Measurements from ENCODE around the gene GPR25.

- no peak for TF ChIP-seq ATF3 (IDR thresholded peaks at IDR 0.05)
- TF ChIP-seq CTCF (IDR thresholded peaks at IDR 0.05 in 2 of 3, conservative IDR thresholded peaks at IDR 0.05 in 1 of 3; ENCODE audit: borderline replicate concordance in 1 of 3, insufficient read depth in 1 of 3, low read depth in 2 of 3, low read length in 2 of 3) = no peak
- TF ChIP-seq TCF7L2 (IDR thresholded peaks at IDR 0.05; ENCODE audit: borderline replicate concordance, extremely low read depth, insufficient read depth, insufficient read length) = no peak
- TF ChIP-seq EZH2 (IDR thresholded peaks at IDR 0.05) = no peak
- no peak for TF ChIP-seq REST (IDR thresholded peaks at IDR 0.05; ENCODE audit: low read depth)
- no peak for TF ChIP-seq POLR2A (IDR thresholded peaks at IDR 0.05; ENCODE audit: borderline replicate concordance, extremely low read depth, insufficient read depth, insufficient read length)
- TF ChIP-seq ZFX (IDR thresholded peaks at IDR 0.05) = no peak
- TF ChIP-seq EZH2phosphoT487 (IDR thresholded peaks at IDR 0.05; ENCODE audit: borderline replicate concordance) = no peak
- TF ChIP-seq SP1 (IDR thresholded peaks at IDR 0.05; ENCODE audit: low read depth) = no peak
Measured at GRCh38 chr1:200856716-200857357, 15.9 kb upstream of the GPR25 start.

Data from HCT116 (cell line).